ENCODE data around the gene G3BP1.

DNA sequence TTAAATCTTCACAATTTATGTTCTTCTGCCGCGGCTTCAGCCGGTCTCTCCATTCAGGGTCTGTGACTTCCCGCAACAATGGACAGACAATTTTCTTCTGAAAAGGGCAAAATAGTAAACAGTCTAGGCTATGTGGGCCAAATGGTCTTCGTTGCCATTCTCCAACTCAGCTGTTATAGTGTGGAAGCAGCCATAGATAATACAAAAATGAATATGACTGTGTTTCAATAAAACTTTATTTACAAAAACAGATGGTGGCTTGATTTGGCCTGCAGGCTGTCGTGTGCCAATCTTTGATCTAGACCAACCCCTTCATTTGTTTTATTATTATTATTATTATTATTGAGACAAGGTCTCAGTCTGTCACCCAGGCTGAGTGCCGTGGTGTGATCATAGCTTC lies 41.4 kb upstream of the G3BP1 start:
- TF ChIP-seq, protein P1, sequence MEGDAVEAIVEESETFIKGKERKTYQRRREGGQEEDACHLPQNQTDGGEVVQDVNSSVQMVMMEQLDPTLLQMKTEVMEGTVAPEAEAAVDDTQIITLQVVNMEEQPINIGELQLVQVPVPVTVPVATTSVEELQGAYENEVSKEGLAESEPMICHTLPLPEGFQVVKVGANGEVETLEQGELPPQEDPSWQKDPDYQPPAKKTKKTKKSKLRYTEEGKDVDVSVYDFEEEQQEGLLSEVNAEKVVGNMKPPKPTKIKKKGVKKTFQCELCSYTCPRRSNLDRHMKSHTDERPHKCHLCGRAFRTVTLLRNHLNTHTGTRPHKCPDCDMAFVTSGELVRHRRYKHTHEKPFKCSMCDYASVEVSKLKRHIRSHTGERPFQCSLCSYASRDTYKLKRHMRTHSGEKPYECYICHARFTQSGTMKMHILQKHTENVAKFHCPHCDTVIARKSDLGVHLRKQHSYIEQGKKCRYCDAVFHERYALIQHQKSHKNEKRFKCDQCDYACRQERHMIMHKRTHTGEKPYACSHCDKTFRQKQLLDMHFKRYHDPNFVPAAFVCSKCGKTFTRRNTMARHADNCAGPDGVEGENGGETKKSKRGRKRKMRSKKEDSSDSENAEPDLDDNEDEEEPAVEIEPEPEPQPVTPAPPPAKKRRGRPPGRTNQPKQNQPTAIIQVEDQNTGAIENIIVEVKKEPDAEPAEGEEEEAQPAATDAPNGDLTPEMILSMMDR (conservative IDR thresholded peaks at IDR 0.05) = no peak
- no peak for TF ChIP-seq ZFX (IDR thresholded peaks at IDR 0.05)
